GM04504 (cell line): ENCODE data around the gene SIGLEC10.
A peak's percentile ranks its signal among the peaks of the same experiment; 100 is the strongest.

Experiments used
- DNase-seq: peaks from one replicate; pipeline ENCODE4 v3.0.0-alpha.2; 2012; ENCODE audit warnings: low read depth

SIGLEC10 gene

DNA sequence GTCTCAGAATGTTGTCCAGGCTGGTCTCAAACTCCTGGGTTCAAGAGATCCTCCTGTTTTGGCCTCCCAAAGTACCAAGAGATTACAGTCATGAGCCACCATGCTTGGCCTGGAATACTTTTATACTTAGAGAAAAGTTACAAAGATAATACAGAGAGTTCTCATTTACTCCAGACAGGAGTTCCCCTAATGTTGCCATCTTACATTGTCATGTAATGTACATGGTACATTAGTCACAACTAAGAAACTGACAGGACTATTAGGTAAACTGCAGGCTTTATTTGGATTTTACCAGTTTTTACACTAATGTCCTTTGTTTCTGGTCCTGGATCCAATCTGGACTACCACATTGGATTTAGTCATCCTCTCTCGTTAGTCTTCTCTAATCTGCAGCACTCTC is 24.7 kb downstream of the SIGLEC10 start:
- DNase-seq: no peak

DNA sequence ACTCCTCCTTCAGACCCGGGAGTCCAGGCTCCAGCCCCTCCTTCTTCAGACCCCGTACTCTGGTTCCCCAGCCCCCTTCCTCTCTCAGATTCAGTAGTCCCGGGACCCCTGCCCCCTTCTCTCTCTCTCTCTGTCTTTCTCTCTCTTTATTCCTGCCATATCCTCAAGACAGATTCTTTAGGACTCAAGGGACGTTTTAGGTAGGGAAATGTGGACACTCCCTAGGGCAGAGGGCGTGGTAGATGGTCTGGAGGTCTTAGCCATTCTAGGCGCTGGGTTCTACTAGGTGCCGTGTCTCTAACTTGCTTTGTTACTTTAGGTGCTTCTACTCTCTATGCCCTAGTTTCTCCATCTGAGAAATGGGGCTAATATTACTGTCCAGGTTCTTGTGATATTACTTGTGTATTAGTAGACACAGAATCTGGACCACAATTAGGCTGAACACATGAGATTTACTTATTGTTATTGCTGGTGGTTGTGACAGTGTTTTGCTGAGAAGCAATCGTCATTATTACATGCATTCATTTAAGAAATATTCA is 26.3 kb downstream of the SIGLEC10 start:
- no peak for DNase-seq

DNA sequence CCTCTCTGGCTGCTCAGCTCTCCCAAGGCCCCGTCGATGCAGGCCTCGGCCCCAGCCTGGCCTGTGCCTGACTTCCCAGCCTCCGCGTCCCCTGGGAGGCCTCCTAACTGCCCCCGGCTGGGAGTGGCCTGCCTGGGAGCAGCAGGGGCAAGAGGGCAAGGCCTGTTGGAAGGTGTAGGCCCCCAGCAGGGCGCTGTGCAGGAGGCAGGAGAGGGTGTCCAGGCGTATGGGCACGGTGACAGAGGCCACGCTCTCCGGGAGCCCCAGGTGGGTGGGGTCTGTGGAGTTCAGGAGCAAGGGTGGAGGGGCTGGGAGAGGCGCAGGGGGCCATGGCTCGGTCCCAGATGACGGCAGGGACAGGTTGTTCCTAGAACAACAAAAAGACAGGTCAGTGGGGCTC is 28.3 kb downstream of the SIGLEC10 start:
- DNase-seq: no peak

DNA sequence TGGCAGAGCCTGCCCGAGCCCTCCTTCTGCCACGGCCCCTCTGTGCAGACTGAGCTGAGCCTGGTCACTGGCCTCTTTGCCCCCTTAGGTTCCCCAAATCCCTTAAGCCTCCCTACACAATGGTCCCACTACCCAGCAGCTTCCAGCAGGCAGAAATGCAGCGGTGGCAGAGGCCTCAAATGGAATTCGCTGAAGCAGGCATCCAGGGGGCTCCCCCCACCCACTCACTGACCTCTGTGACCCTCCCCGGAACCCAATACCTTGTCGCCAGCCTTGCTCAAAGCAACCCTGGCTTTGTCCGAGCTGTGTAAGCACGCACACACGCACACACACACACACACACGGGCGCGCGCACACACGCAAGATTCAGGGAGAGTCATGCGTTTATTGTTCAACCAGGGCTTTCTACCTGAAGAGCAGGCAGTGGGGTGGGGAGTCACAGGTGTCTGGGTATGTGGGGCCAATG is 29.5 kb downstream of the SIGLEC10 start, which contains the start of gene LIM2:
TSS of gene LIM2 (minus strand) at position 51 of the 466 bp plus-strand sequence. CDS start 531 bp downstream, outside the sequence.
- no peak for DNase-seq

DNA sequence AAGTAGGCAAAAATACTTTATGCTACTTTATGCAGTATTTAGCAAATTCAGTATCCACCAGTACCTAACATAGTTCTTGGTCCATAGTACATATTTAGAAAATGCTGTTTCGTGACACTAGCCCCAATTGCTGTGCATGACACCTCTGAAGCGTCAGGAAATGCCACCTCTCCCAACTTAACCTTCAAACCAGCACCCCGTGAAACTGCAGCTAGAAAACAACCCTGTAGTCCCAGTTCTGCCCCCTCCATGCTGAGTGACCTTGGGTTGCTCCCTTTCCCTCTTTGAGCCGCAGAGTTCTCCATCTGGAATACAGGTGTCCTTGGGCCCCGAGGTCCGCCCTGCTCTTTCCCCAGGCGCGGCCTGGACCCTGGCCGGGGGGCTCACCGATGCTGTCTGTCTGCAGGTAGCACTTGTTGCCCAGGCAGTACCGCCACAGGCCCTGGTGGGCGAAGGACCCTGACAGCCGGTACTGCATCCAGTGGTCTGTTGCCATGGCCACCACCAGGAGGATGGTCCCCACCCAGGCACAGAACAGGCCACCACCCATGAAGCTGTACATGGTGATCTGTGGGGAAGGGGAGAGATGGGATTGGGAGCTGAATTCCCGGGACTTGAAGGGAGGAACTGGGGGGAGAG is 30.4 kb downstream of the SIGLEC10 start:
- no peak for DNase-seq

DNA sequence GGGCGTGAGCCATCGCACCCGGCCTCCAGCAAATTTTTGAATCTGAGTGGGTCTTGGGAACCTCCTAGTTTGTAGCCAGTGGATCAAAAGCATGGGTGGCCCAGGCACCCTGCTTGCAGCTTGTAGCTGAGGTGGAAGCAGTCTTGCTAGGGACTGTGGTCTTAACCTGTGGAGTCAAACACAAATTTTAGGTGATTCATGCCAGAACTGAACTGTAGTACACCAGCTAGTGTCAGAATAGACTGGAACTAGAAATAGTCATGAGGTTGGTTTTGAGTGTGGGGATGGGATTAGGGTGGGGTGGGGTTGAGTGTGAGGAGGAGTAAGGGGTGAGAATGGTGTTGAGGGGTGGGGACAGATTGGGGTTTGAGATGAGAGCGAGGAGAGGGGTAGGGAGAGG is 35.4 kb downstream of the SIGLEC10 start:
- DNase-seq: no peak

DNA sequence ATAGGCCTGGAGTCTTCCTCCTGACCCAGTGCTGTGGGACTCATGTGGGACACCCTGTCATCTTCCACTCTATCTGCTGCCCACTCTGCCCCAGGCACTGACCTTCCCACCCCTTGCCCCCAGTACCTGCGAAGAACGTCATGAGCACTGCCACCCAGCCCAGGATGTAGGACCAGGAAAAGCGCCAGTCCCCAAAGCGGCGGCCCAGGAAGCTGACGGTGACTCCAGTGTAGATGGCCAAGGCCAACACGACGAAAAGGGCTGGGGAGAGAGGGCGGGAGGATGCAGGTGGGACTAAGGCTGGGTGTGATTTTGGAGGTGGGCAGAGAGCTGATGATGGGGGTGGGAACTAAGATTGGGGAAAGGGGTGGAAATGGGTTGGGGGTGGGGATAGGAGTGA is 37.1 kb downstream of the SIGLEC10 start:
- no peak for DNase-seq

DNA sequence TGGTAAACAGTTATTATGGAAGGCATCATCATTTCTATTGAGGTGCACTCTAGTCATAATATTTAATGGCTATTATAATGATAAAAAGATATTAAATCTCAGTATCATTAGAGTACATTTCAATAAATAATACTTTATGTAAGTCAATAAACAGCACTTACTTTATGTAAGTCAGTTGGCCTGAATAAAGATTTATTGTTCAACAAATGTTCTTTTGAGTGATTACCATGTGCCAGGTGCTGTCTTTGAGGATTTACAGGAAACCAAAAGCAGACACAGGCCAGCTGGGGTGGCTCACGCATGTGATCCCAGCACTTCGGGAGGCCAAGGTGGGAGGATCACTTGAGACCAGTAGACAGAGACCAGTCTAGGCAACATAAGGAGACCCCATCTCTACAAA is 40.0 kb downstream of the SIGLEC10 start:
- DNase-seq: no peak

DNA sequence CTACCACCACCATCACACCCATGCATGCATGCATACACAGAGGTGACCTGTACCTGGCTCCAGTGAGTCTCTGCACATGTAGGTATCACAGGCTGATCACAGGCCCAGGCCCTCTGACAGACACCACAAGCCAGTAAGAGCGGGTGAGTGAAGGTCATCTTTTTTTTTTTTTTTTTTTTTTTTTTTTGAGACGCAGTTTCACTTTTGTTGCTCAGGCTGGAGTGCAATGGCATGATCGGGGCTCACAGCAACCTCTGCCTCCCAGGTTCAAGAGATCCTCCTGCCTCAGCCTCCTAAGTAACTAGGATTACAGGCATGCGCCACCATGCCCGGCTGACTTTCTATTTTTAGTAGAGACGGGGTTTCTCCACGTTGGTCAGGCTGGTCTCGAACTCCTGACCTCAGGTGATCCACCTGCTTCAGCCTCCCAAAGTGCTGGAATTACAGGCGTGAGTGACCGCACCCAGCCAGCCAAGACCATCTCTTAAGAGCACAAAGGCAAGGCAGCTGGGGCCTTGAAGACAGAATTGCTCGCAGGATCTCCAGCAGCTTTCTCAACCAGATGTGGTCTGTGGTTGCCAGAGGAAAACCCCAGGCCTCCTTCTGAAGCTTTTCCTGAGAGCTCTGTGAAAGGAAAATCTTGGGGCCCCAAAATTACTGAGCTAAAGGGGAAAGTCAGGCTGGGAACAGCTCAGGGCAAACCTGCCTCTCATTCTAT is 41.8 kb downstream of the SIGLEC10 start:
- DNase-seq: no peak

DNA sequence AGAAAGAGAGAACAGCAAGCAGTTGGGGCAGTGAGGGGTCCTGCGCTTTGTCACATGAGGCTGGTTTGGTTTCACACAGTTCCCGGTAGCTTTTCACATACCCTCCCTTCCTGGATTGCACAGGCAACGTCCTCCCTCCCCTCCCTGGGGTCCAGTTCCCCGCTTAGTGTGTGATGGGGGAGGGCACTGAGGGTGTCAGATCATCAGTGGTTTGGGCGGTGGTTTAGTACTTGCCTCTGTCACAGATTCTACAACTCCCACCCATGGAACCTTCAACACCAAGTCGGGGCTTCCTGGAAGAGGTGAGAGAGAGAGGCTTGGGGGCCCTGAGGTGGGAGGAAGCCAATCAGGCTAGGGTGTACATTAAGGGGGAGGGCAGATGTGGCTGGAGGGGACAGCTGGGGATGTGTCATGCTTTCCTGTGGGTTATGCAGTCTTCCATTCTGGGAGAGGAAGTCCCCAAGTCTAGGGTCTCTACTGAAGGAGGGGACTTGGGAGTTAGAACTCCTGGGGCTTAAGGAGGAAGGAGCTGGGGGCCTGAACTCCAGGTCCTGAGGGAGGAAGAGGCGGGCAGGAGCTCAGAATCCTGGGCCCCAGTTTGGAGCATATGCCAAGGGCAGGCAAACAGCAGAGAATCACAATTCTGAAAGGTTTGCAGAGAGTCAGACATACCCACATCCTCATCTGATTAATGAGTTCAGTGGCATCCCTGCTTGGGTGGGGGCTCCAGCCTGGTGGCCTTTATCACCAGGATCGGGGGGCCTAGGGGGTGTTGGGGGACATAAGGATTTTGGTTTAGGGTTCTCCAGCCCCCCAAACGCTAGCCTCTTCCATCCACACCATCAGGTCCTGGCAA is 44.6 kb downstream of the SIGLEC10 start, which contains the start of gene NKG7:
TSS of gene NKG7 (minus strand) at position 6 of the 856 bp plus-strand sequence. CDS start 119 bp downstream, outside the sequence.
- DNase-seq: no peak

DNA sequence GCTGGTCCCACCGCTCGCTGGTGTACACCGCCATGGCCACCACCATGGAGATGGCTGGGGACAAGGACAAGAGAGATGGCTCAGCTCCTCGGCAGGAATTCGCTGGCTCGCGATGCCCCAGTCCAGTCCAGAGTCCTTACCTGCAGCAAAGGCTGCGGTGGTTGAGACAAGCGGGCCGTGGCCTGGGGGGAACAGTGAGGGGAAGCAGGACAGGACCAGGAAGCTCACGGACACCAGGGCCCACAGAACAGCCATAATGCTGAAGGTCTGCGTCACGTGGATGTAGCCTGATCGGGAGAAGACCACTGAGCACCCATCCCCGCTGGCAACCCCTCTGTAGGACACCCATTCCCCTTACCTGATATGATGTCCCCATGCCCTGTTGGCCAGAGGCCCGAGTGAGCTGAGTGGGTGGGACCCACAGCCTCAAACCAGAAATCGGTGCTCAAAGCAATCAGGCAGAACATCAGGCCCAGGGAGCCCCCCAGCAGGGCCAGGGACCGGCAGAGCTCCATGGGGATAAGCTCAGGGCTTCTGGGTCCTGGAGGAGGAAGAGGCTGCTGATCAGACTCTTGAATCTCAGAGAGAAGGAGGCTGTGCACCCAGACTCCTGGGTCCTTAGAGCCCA is 45.3 kb downstream of the SIGLEC10 start:
- DNase-seq: no peak

DNA sequence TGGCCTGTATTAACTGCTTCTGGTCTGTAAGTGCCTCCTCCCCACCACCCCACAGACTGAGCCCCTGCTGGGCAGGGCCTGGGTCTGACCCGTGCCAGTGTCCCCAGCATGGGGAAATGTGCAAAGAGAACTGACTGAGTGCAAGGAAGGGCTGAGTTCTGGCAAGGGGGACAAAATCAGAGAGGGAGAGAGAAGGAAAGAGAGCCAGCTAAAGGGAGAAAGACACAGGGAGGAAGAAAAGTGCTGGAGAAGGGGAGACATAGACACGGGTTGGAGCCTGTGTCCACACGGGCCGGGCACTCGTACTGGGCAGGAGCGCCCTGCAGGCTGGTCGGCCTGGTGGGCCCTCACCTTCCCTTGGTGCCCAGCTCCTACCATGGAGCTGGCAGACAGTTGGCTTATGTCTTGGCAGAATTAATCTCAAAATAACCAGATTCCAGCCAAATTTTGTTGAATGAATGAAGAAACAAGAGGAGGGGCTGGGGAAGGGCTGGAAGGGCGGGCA is 46.2 kb downstream of the SIGLEC10 start:
- DNase-seq: no peak

DNA sequence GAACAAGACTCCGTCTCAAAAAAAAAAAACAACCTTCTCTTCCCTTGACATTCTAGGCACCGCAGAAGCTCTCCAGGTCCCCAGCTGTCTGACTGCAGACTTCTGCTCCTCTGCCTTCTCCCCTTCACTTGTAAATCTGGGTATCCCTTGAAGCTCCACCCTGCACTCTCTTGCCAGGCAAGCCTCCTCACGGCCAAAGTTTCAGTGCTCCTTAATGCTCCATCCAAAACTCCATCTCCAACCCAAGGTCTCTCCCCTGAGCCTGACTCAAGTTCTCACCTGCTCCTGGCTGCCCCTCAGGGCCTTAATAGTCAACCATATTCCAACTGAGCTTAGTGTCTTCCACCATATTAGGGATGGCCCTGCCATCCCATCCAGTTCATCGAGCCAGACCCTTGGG is 47.2 kb downstream of the SIGLEC10 start:
- no peak for DNase-seq

DNA sequence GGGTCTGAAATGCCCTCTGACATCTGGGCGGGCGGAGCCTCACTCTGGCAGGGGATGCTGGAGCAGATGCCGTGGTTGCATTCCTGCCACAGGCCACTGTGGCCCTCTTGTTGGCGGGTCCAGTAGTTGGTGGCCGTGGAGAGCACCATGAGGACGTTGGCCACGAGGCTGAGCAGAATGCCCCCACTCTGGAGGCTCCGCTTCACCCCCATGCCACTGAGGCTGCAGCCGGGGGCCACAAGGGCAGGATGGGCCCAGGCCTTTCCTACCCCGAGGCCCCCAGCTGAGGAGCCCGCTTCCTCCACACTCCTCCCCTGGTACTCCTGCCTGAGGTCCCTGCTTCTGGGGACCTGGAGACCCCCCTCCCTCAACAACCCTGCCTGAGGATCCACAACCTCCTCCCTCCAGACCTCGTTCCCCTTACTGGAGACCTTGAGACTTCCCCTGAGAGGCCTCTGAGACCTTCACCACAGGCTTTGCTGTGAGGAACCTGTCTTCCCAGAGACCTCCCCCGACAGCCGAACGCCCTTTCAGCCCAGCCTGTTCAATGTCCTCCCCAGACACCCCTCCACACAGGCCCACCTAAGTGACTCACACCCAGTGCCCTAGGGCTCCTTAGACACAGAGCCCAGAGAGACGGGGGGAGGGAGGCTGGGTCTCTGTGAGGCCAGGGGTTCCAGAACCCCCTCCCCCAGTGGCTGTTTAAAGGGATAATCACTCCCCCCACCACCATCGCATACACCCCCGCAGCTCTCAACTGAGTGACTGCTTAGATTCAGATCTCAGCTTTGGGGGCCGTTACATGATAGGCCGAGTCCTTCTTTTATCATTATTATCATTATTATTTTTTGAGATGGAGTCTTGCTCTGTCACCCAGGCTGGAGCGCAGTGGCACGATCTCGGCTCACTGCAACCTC is 48.8 kb downstream of the SIGLEC10 start, which contains the start of gene CLDND2:
TSS of gene CLDND2 (minus strand) at position 638 of the 917 bp plus-strand sequence. CDS start at position 212, 426 bp downstream.
- DNase-seq: no peak

DNA sequence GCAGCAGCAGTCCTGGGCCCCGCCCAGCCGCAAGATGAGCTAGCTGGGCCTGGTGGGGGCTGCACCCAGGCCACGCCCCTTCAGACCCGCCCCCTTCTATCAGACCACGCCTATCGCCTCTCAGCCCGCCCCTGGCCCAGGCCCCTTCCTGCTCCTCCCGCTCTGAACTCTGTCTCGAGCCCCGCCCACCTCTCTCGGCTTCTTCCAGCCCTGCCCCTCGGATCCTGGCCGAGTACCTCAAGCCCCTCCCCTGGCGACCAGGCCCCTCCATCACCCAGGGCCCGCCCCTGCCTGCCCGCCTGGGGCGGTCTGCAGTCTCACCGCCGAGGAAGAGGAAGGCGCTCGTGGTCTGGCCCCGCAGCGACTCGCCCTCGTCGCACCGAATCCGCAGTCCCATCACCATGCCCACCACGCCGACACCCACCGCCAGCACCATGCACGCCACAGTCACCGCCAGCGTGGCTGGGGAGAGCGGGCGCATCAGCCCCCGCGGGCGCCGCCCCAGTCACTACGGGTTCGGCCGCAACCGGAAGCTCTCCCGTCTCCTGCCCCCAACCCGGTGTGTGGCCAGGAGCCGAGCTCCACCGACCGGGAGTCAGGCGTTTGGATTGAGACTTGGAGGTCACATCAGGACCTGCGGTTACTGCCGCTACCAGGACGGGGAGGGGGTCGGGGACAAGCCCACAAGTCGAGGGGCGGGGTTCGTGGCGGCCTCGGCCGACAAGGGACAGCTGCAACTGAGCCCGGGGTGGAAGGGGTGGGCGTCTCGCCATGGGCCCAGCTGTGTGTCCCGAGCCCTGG is 49.7 kb downstream of the SIGLEC10 start:
- DNase-seq: peak; percentile 97

DNA sequence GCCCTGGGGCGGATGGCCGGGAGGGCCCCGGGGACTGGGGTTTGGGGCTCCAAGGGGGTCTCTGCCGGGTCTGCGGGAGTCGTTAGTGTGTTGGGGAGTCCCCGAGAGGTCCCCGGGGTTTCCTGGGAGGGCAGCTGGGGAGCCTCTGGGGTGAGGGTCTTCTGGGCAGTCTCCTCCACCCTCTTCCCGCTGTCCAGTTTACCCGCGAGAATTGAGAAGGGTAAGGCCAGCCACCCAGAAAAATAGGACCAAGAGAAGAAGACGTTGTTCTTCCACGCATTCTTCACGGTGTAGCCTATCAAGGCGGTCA is 50.2 kb downstream of the SIGLEC10 start:
- DNase-seq: no peak

DNA sequence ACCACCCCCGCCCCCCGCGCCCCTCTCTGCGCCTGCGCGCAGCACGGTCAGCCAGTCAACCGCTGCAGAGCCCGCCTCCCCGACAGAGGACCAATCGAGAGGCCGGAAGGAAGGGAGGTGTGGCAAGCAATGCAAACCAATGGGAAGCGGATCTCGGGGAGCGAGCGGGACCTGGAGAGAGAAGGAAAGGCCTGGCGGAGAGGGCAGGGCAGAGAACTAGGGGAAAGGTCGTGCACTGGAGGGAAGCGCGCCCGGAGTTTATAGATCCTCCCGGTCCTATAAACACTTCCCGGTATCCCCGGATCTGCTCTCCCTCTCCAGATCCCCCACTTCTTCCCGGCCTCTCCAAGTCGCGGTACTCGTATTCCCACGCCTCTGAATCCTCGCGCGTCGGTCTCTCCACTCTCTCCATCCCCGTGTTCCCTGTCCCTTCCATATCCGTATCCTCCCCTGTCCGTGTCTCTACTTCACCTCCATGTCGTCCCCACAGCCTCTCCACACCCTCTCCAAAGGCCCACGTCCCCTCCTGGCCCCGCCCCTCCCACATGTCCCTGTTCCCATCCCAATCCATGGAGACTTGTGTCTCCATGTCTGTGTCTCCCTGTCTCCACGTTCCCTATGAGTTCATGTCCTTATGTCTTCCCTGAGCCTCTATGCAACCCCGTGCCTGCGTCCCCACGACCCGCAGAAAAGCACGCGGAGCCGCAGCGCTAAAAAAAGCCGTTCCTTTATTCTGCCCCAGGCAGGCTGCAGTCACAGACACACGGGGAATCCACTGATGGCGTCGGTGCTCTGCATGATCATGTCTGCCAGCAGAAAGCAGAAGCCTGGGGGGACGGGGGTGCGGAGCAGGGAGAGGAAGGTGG is 50.8 kb downstream of the SIGLEC10 start:
- peak; percentile 97 for DNase-seq

DNA sequence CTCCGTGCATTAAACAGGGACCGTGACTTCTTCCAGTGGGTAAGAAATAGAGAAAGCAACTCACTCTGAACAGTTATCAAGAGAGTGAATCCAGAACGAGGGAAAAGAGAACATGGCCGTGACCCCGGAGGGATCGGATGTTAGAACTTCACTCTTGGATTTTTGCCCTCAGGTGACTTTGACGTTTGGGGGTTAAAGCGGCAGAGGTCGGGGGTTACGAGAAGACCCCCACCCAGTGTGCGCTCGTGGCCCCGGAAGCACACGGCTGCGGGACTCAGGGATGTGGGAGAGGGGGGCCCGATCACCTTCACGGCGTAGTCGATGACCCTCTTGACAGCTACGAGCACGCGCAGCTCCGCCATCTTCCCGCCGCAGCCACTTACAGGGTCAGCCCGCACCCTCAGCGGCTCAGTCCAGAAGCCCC is 51.5 kb downstream of the SIGLEC10 start, which contains the start of gene ETFB:
TSS of gene ETFB (minus strand) at position 424 of the 424 bp plus-strand sequence. CDS start at position 362, 62 bp downstream.
- no peak for DNase-seq
